ENCODE results near the gene PTPRB.

The PTPRB gene

GRCh38 chr12:70661466-70662161, 24.4 kb upstream of the PTPRB start:
- DNase-seq = no peak
- Histone ChIP-seq H3K27ac (ENCODE audit: insufficient read depth, low read length, poor library complexity, severe bottlenecking) (no peak overlapping the region), H3K27me3 (replicated peaks; ENCODE audit: control insufficient read depth, insufficient read depth, low read length, poor library complexity, severe bottlenecking) (no peaks in the 10 kb centered on the region), H3K9me3 (ENCODE audit: control insufficient read depth, low read length) (no peaks in the 10 kb centered on the region), H3K4me1 (ENCODE audit: control insufficient read depth, insufficient read depth, low read length, poor library complexity, severe bottlenecking) (no peaks in the 10 kb centered on the region), H3K4me3 (ENCODE audit: insufficient read depth, low read depth, low read length, poor library complexity, severe bottlenecking) (no peak overlapping the region), H3K36me3 (ENCODE audit: control insufficient read depth, insufficient read depth, low read length) (no peaks in the 10 kb centered on the region)

GRCh38 chr12:70660620-70661219, 23.5 kb upstream of the PTPRB start:
- DNase-seq = no peak
- H3K27ac ChIP-seq (ENCODE audit: insufficient read depth, low read length, poor library complexity, severe bottlenecking) = no peak overlapping the region
- no peaks in the 10 kb centered on the region for H3K9me3 ChIP-seq (ENCODE audit: control insufficient read depth, low read length)
- H3K27me3 ChIP-seq (replicated peaks; ENCODE audit: control insufficient read depth, insufficient read depth, low read length, poor library complexity, severe bottlenecking) = no peaks in the 10 kb centered on the region
- H3K4me1 ChIP-seq (ENCODE audit: control insufficient read depth, insufficient read depth, low read length, poor library complexity, severe bottlenecking) = no peaks in the 10 kb centered on the region
- no peaks in the 10 kb centered on the region for H3K36me3 ChIP-seq (ENCODE audit: control insufficient read depth, insufficient read depth, low read length)
- no peak overlapping the region for H3K4me3 ChIP-seq (ENCODE audit: insufficient read depth, low read depth, low read length, poor library complexity, severe bottlenecking)

- H3K4me1 ChIP-seq (ENCODE audit: control insufficient read depth, insufficient read depth, low read length, poor library complexity, severe bottlenecking) = no peaks in the 10 kb centered on the region
- no peaks in the 10 kb centered on the region for H3K36me3 ChIP-seq (ENCODE audit: control insufficient read depth, insufficient read depth, low read length)
- no peaks in the 10 kb centered on the region for H3K27me3 ChIP-seq (replicated peaks; ENCODE audit: control insufficient read depth, insufficient read depth, low read length, poor library complexity, severe bottlenecking)
- no peak for DNase-seq
- H3K4me3 ChIP-seq (ENCODE audit: insufficient read depth, low read depth, low read length, poor library complexity, severe bottlenecking) = no peak overlapping the region
- no peaks in the 10 kb centered on the region for H3K9me3 ChIP-seq (ENCODE audit: control insufficient read depth, low read length)
- no peak overlapping the region for H3K27ac ChIP-seq (ENCODE audit: insufficient read depth, low read length, poor library complexity, severe bottlenecking)
Observed at GRCh38 chr12:70660002-70660604, 22.9 kb upstream of the PTPRB start.

- H3K4me1 ChIP-seq (ENCODE audit: control insufficient read depth, insufficient read depth, low read length, poor library complexity, severe bottlenecking) = no peaks in the 10 kb centered on the region
- DNase-seq = no peak
- no peaks in the 10 kb centered on the region for H3K9me3 ChIP-seq (ENCODE audit: control insufficient read depth, low read length)
- no peak overlapping the region for H3K4me3 ChIP-seq (ENCODE audit: insufficient read depth, low read depth, low read length, poor library complexity, severe bottlenecking)
- no peaks in the 10 kb centered on the region for H3K27me3 ChIP-seq (replicated peaks; ENCODE audit: control insufficient read depth, insufficient read depth, low read length, poor library complexity, severe bottlenecking)
- H3K27ac ChIP-seq (ENCODE audit: insufficient read depth, low read length, poor library complexity, severe bottlenecking) = no peak overlapping the region
- H3K36me3 ChIP-seq (ENCODE audit: control insufficient read depth, insufficient read depth, low read length) = no peaks in the 10 kb centered on the region
Observed at GRCh38 chr12:70659077-70659606, 21.9 kb upstream of the PTPRB start.

GRCh38 chr12:70657616-70658286, 20.5 kb upstream of the PTPRB start:
- H3K9me3 ChIP-seq (ENCODE audit: control insufficient read depth, low read length) = no peaks in the 10 kb centered on the region
- no peaks in the 10 kb centered on the region for H3K36me3 ChIP-seq (ENCODE audit: control insufficient read depth, insufficient read depth, low read length)
- H3K4me1 ChIP-seq (ENCODE audit: control insufficient read depth, insufficient read depth, low read length, poor library complexity, severe bottlenecking) = no peaks in the 10 kb centered on the region
- H3K27ac ChIP-seq (ENCODE audit: insufficient read depth, low read length, poor library complexity, severe bottlenecking) = no peak overlapping the region
- DNase-seq = no peak
- H3K27me3 ChIP-seq (replicated peaks; ENCODE audit: control insufficient read depth, insufficient read depth, low read length, poor library complexity, severe bottlenecking) = no peaks in the 10 kb centered on the region
- no peak overlapping the region for H3K4me3 ChIP-seq (ENCODE audit: insufficient read depth, low read depth, low read length, poor library complexity, severe bottlenecking)

GRCh38 chr12:70652451-70652850, 15.2 kb upstream of the PTPRB start:
- Histone ChIP-seq H3K27me3 (replicated peaks; ENCODE audit: control insufficient read depth, insufficient read depth, low read length, poor library complexity, severe bottlenecking) (no peaks in the 10 kb centered on the region), H3K27ac (ENCODE audit: insufficient read depth, low read length, poor library complexity, severe bottlenecking) (no peak overlapping the region), H3K9me3 (ENCODE audit: control insufficient read depth, low read length) (no peaks in the 10 kb centered on the region), H3K36me3 (ENCODE audit: control insufficient read depth, insufficient read depth, low read length) (no peaks in the 10 kb centered on the region), H3K4me3 (ENCODE audit: insufficient read depth, low read depth, low read length, poor library complexity, severe bottlenecking) (no peak overlapping the region), H3K4me1 (ENCODE audit: control insufficient read depth, insufficient read depth, low read length, poor library complexity, severe bottlenecking) (no peaks in the 10 kb centered on the region)
- DNase-seq = no peak

- Histone ChIP-seq H3K4me1 (ENCODE audit: control insufficient read depth, insufficient read depth, low read length, poor library complexity, severe bottlenecking) (no peaks in the 10 kb centered on the region), H3K27ac (ENCODE audit: insufficient read depth, low read length, poor library complexity, severe bottlenecking) (no peak overlapping the region), H3K36me3 (ENCODE audit: control insufficient read depth, insufficient read depth, low read length) (no peaks in the 10 kb centered on the region), H3K27me3 (replicated peaks; ENCODE audit: control insufficient read depth, insufficient read depth, low read length, poor library complexity, severe bottlenecking) (no peaks in the 10 kb centered on the region), H3K4me3 (ENCODE audit: insufficient read depth, low read depth, low read length, poor library complexity, severe bottlenecking) (no peak overlapping the region), H3K9me3 (ENCODE audit: control insufficient read depth, low read length) (no peaks in the 10 kb centered on the region)
- DNase-seq = no peak
Observed at GRCh38 chr12:70648831-70649230, 11.6 kb upstream of the PTPRB start.

GRCh38 chr12:70648191-70648590, 11.0 kb upstream of the PTPRB start:
- no peak for DNase-seq
- H3K27ac ChIP-seq (ENCODE audit: insufficient read depth, low read length, poor library complexity, severe bottlenecking) = no peak overlapping the region
- no peak overlapping the region for H3K4me3 ChIP-seq (ENCODE audit: insufficient read depth, low read depth, low read length, poor library complexity, severe bottlenecking)
- no peaks in the 10 kb centered on the region for H3K36me3 ChIP-seq (ENCODE audit: control insufficient read depth, insufficient read depth, low read length)
- no peaks in the 10 kb centered on the region for H3K9me3 ChIP-seq (ENCODE audit: control insufficient read depth, low read length)
- no peaks in the 10 kb centered on the region for H3K27me3 ChIP-seq (replicated peaks; ENCODE audit: control insufficient read depth, insufficient read depth, low read length, poor library complexity, severe bottlenecking)
- no peaks in the 10 kb centered on the region for H3K4me1 ChIP-seq (ENCODE audit: control insufficient read depth, insufficient read depth, low read length, poor library complexity, severe bottlenecking)

- H3K9me3 ChIP-seq (ENCODE audit: control insufficient read depth, low read length) = no peaks in the 10 kb centered on the region
- no peaks in the 10 kb centered on the region for H3K27me3 ChIP-seq (replicated peaks; ENCODE audit: control insufficient read depth, insufficient read depth, low read length, poor library complexity, severe bottlenecking)
- no peak overlapping the region for H3K4me3 ChIP-seq (ENCODE audit: insufficient read depth, low read depth, low read length, poor library complexity, severe bottlenecking)
- no peaks in the 10 kb centered on the region for H3K4me1 ChIP-seq (ENCODE audit: control insufficient read depth, insufficient read depth, low read length, poor library complexity, severe bottlenecking)
- no peaks in the 10 kb centered on the region for H3K36me3 ChIP-seq (ENCODE audit: control insufficient read depth, insufficient read depth, low read length)
- DNase-seq = no peak
- no peak overlapping the region for H3K27ac ChIP-seq (ENCODE audit: insufficient read depth, low read length, poor library complexity, severe bottlenecking)
Observed at GRCh38 chr12:70646850-70647249, 9.6 kb upstream of the PTPRB start.

Measured in effector memory CD4-positive, alpha-beta T cell (primary cell).